PC-3 (cell line): ENCODE results near the gene NRG3.

Experiments
- CTCF ChIP-seq: fragments of 300-600 bp; sonication (generic); conservative IDR thresholded peaks from 2 replicates; pipeline ENCODE4 v1.5.1; 2017; ENCODE audit warnings: antibody characterized with exemption, low read depth, mild to moderate bottlenecking, low read length
- EZH2 ChIP-seq: fragments of 300-600 bp; sonication (generic); IDR thresholded peaks from one replicate; pipeline ENCODE4 v1.6.1; 2017; ENCODE audit warnings: antibody characterized with exemption, mild to moderate bottlenecking, low read length; ENCODE audit not compliant: unreplicated experiment

GRCh38 chr10:81909453-81909852 lies 34.5 kb downstream of the NRG3 start:
- TF ChIP-seq CTCF (no peak), EZH2 (no peak)
